SU-DHL-6 (cell line): ENCODE data around the gene YTHDC1.

ENCODE experiments used
- CTCF ChIP-seq: fragments of 200-600 bp; sonication (generic); IDR thresholded peaks from one replicate; pipeline ENCODE4 v1.5.1; 2017; ENCODE audit warnings: antibody characterized with exemption, mild to moderate bottlenecking, low read length, moderate library complexity; ENCODE audit not compliant: insufficient read depth, poor library complexity, severe bottlenecking
- EZH2phosphoT487 ChIP-seq: fragments of 200-600 bp; sonication (generic), shearing (Covaris generic); conservative IDR thresholded peaks from 2 replicates; pipeline ENCODE4 v1.6.1; 2018; ENCODE audit warnings: mild to moderate bottlenecking, antibody characterized with exemption, low read length, moderate library complexity, mixed read lengths

DNA sequence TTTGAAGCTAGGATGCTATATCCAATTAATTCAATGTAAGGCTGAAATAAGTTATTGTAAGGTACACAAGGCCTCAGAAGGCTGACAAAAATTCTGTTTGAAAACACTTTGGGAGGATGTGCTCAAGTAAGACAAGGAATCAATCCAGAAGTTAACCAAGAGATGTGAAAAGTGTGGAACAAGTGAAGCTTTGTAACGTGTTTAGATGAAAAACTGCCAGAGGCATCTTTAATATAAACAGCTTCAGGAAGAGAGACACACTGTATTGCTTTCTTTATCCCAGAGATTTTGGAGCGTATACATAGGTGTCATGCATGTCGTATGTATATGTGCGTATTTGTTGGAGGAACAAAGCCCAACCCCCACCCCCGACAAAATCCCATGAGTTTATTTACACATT lies 28.3 kb upstream of the YTHDC1 start:
- TF ChIP-seq CTCF, result no peak
- TF ChIP-seq EZH2phosphoT487, result no peak
